Measurements from ENCODE around the gene RGS21.

DNA sequence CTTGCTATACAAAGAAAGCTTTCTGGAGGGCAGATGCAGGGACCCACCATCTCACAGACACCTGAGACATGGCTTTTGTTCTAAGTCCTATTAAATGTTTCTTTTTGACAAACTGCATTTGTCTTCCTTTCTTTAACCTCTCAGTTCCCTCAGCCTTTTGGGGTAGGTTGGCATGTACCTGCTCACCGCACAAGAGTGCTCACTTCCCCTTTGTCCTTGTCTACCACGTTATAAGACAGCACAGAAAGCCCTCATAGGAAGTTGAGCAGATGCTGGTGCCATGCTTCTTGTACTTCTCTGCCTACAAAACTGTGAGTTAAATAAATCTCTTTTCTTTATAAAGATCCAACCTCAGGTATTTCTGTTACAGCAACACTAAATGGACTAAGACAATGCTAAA is 31.9 kb upstream of the RGS21 start:
- TF ChIP-seq, protein P1, sequence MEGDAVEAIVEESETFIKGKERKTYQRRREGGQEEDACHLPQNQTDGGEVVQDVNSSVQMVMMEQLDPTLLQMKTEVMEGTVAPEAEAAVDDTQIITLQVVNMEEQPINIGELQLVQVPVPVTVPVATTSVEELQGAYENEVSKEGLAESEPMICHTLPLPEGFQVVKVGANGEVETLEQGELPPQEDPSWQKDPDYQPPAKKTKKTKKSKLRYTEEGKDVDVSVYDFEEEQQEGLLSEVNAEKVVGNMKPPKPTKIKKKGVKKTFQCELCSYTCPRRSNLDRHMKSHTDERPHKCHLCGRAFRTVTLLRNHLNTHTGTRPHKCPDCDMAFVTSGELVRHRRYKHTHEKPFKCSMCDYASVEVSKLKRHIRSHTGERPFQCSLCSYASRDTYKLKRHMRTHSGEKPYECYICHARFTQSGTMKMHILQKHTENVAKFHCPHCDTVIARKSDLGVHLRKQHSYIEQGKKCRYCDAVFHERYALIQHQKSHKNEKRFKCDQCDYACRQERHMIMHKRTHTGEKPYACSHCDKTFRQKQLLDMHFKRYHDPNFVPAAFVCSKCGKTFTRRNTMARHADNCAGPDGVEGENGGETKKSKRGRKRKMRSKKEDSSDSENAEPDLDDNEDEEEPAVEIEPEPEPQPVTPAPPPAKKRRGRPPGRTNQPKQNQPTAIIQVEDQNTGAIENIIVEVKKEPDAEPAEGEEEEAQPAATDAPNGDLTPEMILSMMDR (IDR thresholded peaks at IDR 0.05; ENCODE audit: insufficient read depth, low read length): no peak
- no peak for TF ChIP-seq POLR2AphosphoS5 (IDR thresholded peaks at IDR 0.05; ENCODE audit: low read depth)
- TF ChIP-seq, protein P2, sequence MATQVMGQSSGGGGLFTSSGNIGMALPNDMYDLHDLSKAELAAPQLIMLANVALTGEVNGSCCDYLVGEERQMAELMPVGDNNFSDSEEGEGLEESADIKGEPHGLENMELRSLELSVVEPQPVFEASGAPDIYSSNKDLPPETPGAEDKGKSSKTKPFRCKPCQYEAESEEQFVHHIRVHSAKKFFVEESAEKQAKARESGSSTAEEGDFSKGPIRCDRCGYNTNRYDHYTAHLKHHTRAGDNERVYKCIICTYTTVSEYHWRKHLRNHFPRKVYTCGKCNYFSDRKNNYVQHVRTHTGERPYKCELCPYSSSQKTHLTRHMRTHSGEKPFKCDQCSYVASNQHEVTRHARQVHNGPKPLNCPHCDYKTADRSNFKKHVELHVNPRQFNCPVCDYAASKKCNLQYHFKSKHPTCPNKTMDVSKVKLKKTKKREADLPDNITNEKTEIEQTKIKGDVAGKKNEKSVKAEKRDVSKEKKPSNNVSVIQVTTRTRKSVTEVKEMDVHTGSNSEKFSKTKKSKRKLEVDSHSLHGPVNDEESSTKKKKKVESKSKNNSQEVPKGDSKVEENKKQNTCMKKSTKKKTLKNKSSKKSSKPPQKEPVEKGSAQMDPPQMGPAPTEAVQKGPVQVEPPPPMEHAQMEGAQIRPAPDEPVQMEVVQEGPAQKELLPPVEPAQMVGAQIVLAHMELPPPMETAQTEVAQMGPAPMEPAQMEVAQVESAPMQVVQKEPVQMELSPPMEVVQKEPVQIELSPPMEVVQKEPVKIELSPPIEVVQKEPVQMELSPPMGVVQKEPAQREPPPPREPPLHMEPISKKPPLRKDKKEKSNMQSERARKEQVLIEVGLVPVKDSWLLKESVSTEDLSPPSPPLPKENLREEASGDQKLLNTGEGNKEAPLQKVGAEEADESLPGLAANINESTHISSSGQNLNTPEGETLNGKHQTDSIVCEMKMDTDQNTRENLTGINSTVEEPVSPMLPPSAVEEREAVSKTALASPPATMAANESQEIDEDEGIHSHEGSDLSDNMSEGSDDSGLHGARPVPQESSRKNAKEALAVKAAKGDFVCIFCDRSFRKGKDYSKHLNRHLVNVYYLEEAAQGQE (IDR thresholded peaks at IDR 0.05; ENCODE audit: insufficient replicate concordance, low read depth): no peak

All from HL-60 (cell line).